Putamen (tissue), 1 donor: ENCODE results near the gene SELENOO.

Experiments used
- DNase-seq: peaks from one replicate; pipeline ENCODE4 v3.0.0-alpha.2; 2016; ENCODE audit warnings: low spot score

Gene SELENOO

DNA sequence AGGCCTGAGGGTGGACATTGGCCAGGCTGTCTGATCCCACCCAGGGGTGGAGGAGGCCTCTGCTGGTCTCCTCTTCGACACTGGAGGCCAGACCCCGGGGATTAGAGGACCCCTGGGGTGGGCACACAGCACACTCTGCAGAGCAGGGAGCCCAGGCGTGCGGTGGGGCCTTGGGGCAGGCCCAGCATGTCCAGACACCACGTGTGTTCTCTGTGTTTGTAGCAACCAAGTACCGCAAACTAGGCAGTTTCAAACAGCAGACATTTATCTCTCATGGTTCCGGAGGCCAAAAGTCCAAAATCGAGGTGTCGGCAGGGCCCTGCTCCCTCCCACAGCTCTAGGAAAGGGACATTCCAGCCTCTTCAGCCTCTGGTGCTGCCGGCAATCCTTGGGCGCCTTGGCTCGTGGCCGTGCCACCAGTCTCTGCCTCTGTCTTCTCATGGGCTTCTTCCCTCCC, 28.8 kb upstream of the SELENOO start:
- DNase-seq, result no peak

GRCh38 chr22:50173311-50173982, 27.4 kb upstream of the SELENOO start:
- DNase-seq, result no peak

GRCh38 chr22:50173983-50174355, 26.8 kb upstream of the SELENOO start:
- no peak for DNase-seq

DNA sequence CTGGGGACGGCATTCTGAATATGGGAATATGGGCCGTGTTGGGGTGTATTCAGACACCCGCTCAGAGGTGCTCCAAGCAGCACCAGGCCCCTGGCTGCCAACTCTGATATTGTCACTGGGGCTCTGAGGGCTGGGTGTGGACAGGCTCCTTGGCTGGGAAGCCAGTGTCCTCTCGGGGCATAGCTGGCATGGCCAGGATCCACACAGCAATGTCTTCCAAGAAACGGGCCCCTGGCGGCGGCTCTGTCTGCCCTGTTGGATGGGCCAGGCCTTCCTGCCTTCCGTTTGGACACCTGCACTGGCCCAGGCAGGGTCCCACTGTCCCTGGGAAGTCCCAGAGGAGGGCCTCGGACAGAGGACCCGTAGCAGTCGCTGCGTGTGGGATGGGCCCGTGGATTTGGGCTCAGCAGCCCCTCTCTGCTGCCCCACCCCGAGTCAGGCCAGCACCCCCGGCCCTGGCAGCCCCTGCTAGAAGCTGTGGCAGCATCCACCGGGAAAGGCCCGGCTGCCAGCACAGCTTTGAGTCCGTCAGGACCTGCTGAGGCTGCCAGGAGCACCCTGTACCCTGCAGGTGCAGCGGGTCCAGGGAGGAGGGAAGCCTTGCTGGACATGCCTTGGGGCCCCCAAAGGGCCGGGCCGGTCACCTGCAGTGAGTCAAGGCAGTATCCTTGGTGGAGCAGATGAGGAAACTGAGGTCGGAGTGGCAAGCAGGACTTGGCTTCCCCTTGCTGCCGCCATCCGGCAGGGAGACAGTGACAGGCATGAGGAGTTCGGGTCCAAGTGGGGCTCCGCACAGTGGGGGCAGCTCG, 26.2 kb upstream of the SELENOO start:
- no peak for DNase-seq

DNA sequence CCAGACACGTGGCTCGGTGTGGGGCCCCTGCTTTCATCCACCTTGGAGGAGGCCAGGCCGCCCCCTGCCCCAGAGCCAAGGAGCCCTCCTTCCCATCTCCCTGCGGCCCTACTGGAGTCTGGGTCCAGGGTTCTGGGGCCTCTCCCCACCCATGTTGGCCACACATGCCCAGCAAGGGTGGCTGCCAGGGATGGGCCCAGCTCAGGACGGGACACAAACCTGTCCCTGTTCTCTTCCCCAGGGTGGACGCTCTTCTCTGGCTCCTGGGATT, 25.7 kb upstream of the SELENOO start:
- no peak for DNase-seq

DNA sequence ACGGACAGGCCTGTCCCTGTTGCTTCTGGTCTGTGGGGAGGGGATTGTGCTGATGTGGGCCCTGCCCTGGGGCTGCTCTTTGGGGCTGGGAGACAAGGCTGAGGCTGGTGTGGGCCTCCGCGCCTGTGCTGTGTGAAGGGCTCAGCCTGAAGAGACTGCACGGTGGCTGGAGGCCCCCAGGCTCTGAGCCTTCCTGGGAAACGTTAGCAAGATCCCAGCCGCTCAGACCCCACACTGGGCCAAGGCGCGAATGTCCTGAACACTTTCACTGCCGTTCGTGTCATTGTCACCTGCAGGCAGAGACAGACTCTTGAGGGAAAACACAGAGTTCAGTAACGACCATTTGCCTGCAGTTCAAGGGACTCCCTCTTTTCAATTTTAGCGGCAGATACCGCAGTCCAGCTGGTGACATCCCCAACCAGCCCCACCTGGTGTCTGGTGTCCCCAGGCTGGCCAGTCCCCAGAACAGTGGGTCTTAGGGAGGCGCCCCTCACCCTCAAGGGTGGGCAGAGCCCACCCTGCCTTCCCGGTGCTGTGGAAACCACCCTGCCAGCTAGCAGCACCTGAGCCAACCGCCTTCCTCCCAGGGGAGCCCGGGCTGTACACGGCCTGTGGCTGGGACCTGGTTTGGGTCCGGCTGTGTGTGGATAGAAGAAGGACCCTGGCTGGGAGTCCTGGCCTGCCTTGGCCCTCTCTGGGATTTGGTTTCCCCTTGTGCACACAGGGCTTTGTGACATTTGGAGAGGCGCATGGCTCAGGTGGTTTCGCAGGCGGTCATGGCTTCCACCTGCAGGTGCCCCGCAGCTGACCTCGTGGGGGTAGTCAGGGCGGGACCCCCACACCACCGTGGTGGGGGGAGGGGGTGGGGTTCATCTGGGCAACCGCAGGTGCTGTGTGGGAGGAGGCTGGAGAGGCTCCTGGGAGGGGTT, 24.6 kb upstream of the SELENOO start:
- no peak for DNase-seq

DNA sequence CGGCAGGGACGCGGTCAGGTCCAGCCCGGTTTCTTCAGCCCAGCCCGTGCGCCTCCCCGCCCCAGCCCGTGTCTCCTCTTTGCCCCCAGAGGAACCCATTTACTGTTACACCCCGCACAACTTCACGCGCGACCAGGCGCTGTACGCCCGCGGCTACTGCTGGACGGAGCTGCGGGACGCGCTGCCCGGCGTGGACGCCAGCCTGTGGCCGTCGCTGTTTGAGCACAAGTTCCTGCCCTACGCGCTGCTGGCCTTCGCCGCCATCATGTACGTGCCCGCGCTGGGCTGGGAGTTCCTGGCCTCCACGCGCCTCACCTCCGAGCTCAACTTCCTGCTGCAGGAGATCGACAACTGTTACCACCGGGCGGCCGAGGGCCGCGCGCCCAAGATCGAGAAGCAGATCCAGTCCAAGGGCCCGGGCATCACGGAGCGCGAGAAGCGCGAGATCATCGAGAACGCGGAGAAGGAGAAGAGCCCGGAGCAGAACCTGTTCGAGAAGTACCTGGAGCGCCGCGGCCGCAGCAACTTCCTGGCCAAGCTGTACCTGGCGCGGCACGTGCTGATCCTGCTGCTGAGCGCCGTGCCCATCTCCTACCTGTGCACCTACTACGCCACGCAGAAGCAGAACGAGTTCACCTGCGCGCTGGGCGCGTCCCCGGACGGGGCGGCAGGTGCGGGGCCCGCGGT, 23.8 kb upstream of the SELENOO start:
- no peak for DNase-seq

- DNase-seq, result no peak
These were observed 23.0 kb upstream of the SELENOO start for GRCh38 chr22:50177537-50178470.

DNA sequence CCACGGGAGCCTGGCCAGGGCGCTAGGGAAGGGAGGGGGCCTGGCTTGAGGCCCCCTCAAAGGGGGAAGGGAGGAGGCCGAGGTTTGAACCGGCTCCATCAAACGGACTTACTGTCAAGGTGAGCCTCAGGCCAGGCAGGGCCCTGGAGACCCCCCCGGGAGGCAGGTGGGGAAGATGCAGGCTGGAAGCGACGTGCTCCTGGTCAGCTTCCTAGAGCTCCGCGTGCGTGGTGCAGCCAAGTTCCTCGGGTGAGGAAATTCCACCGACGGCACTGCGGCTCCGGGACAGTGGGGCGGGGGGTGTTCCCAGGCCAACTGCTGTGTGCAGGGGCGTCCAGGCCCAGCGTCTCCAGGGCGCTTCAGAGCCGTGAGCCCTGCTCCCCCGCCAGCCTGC, 22.3 kb upstream of the SELENOO start:
- DNase-seq, result no peak

GRCh38 chr22:50178871-50179869, 21.6 kb upstream of the SELENOO start:
- DNase-seq, result no peak

- DNase-seq, result no peak
These were observed 20.7 kb upstream of the SELENOO start for GRCh38 chr22:50179937-50180726.

GRCh38 chr22:50180727-50181521, 19.9 kb upstream of the SELENOO start:
- DNase-seq, result no peak

GRCh38 chr22:50182176-50183081, 18.4 kb upstream of the SELENOO start:
- DNase-seq, result no peak

- DNase-seq, result no peak
These were observed 17.5 kb upstream of the SELENOO start for GRCh38 chr22:50183141-50183971.

GRCh38 chr22:50184004-50184901, 16.6 kb upstream of the SELENOO start:
- DNase-seq, result no peak
